ENCODE results near the gene CNTNAP2. TPM values are rescaled to one million over a fixed set of nuclear protein-coding genes. Genes with fewer than 3 reads are reported as not detected.

The CNTNAP2 gene
- total and polyA plus RNA-seq, 8 donors: 0.19 to 18.2 (median 0.56) TPM

- H3K4me1 ChIP-seq: no peaks in the 10 kb centered on the region
- intact Hi-C loops (cut with DNase I; ENCODE audit: low total_unique reads): no loop called here
- TF ChIP-seq POLR2AphosphoS5 (IDR thresholded peaks at IDR 0.05): no peak
- no peak for TF ChIP-seq POLR2A (IDR thresholded peaks at IDR 0.05)
- TF ChIP-seq CTCF (IDR thresholded peaks at IDR 0.05): no peak
- no peak for TF ChIP-seq EP300 (IDR thresholded peaks at IDR 0.05)
- H3K4me3 ChIP-seq: no peak overlapping the region
- DNase-seq: no peak
- no peaks in the 10 kb centered on the region for H3K36me3 ChIP-seq
- no peak overlapping the region for H3K27ac ChIP-seq
- peaks cover 0 to 3% (median 0%) of the 10 kb centered on the region in 4 donors for H3K9me3 ChIP-seq
- 72 to 84% (median 77%) methylated on average over 2 of the region's 2 CpGs for WGBS, 5 donors
- no peaks in the 10 kb centered on the region for H3K27me3 ChIP-seq
Observed at GRCh38 chr7:146206270-146206669, 89.7 kb downstream of the CNTNAP2 start.

DNA sequence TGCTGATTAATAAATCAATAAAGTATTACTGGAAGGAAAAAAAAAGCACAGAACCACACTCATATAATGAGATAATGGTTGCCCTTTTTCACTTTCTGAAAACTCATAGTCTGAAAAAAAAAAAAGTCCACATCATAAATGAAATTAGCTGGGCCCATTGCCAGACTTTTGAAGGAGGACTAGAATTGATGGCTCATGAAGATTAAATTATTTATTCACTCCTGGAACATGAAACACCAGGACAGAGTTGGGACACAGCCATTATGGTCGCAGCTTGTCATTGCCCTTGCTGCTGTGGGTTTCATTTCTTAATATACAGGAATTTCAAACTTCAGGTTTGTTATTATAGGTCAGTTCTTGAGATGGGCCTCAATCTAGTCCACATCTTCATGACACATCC, 91.9 kb downstream of the CNTNAP2 start:
- Histone ChIP-seq H3K4me3 (no peak overlapping the region), H3K36me3 (no peaks in the 10 kb centered on the region), H3K4me1 (no peaks in the 10 kb centered on the region), H3K27me3 (no peaks in the 10 kb centered on the region), H3K27ac (no peak overlapping the region), H3K9me3 (peaks cover 0 to 3% (median 0%) of the 10 kb centered on the region in 4 donors)
- WGBS, 5 donors: 38 to 70% (median 56%) methylated on average over 1 of the region's 1 CpG
- DNase-seq: no peak
- intact Hi-C loops (cut with DNase I; ENCODE audit: low total_unique reads): no loop called here
- TF ChIP-seq CTCF (IDR thresholded peaks at IDR 0.05) (no peak), POLR2A (IDR thresholded peaks at IDR 0.05) (no peak), POLR2AphosphoS5 (IDR thresholded peaks at IDR 0.05) (no peak), EP300 (IDR thresholded peaks at IDR 0.05) (no peak)

GRCh38 chr7:146214842-146215241, 98.2 kb downstream of the CNTNAP2 start:
- WGBS, 5 donors: 63 to 76% (median 72%) methylated on average over 4 of the region's 4 CpGs
- no peak for TF ChIP-seq CTCF (IDR thresholded peaks at IDR 0.05)
- TF ChIP-seq POLR2A (IDR thresholded peaks at IDR 0.05): no peak
- TF ChIP-seq EP300 (IDR thresholded peaks at IDR 0.05): no peak
- Histone ChIP-seq H3K27ac (no peak overlapping the region), H3K4me3 (no peak overlapping the region), H3K36me3 (no peaks in the 10 kb centered on the region), H3K4me1 (no peaks in the 10 kb centered on the region), H3K27me3 (no peaks in the 10 kb centered on the region), H3K9me3 (no peaks in the 10 kb centered on the region)
- DNase-seq: no peak
- intact Hi-C loops (cut with DNase I; ENCODE audit: low total_unique reads): no loop called here

GRCh38 chr7:146216396-146217041, 99.9 kb downstream of the CNTNAP2 start:
- no peaks in the 10 kb centered on the region for H3K36me3 ChIP-seq
- WGBS, 5 donors: 61 to 71% (median 65%) methylated on average over 9 of the region's 9 CpGs
- H3K27me3 ChIP-seq: no peaks in the 10 kb centered on the region
- no peak overlapping the region for H3K4me3 ChIP-seq
- H3K27ac ChIP-seq: no peak overlapping the region
- H3K4me1 ChIP-seq: no peaks in the 10 kb centered on the region
- no peak for DNase-seq
- TF ChIP-seq EP300 (IDR thresholded peaks at IDR 0.05): no peak
- no peak for TF ChIP-seq POLR2AphosphoS5 (IDR thresholded peaks at IDR 0.05)
- TF ChIP-seq POLR2A (IDR thresholded peaks at IDR 0.05): no peak
- TF ChIP-seq CTCF (IDR thresholded peaks at IDR 0.05): no peak
- intact Hi-C loops (cut with DNase I; ENCODE audit: low total_unique reads): no loop called here
- H3K9me3 ChIP-seq: no peaks in the 10 kb centered on the region

Data from stomach (tissue), 9 donors.